ENCODE data around the gene SLC48A1.

GRCh38 chr12:47790676-47791350 is 17.8 kb downstream of the SLC48A1 start:
- TF ChIP-seq POLR2AphosphoS5 (IDR thresholded peaks at IDR 0.05) = no peak
- no peak for TF ChIP-seq CTCF (IDR thresholded peaks at IDR 0.05)
- no peak for TF ChIP-seq POLR2A (IDR thresholded peaks at IDR 0.05)
